Activated CD8-positive, alpha-beta memory T cell treated with anti-CD3 and anti-CD28 coated beads for 4 hours (primary cell): ENCODE measurements around the gene CNDP2.
"Not testable (repeated sequence)": the region's sequence is repeated elsewhere in the genome, so short reads cannot be mapped to it uniquely, and the experiment has no call there.

Source experiments
- DNase-seq, 2 donors: peaks; one replicate each; pipeline ENCODE4 v3.0.0-alpha.2; 2020; ENCODE audit warnings: low read depth in 2 of 2

Gene CNDP2

GRCh38 chr18:74500372-74500771 is 4.2 kb downstream of the CNDP2 start:
- DNase-seq, result no peak

- not testable (repeated sequence) for DNase-seq
Observed at GRCh38 chr18:74500774-74501173, 4.6 kb downstream of the CNDP2 start.

- DNase-seq, result no peak
Observed at GRCh38 chr18:74501386-74501785, 5.2 kb downstream of the CNDP2 start.

- DNase-seq, result no peak
Observed at GRCh38 chr18:74503137-74503536, 7.0 kb downstream of the CNDP2 start.

GRCh38 chr18:74505776-74506175 is 9.6 kb downstream of the CNDP2 start:
- DNase-seq, result no peak

GRCh38 chr18:74506448-74507084 is 10.4 kb downstream of the CNDP2 start:
- DNase-seq, result no peak

GRCh38 chr18:74507097-74507881 is 11.1 kb downstream of the CNDP2 start:
- DNase-seq, result no peak

GRCh38 chr18:74507927-74508326 is 11.8 kb downstream of the CNDP2 start:
- no peak for DNase-seq

GRCh38 chr18:74508366-74508765 is 12.2 kb downstream of the CNDP2 start:
- no peak for DNase-seq

- no peak for DNase-seq
Observed at GRCh38 chr18:74508821-74509225, 12.7 kb downstream of the CNDP2 start.

- no peak for DNase-seq
Observed at GRCh38 chr18:74509856-74510769, 13.9 kb downstream of the CNDP2 start.

- no peak for DNase-seq
Observed at GRCh38 chr18:74510770-74511095, 14.6 kb downstream of the CNDP2 start.

- DNase-seq, result no peak
Observed at GRCh38 chr18:74511823-74512222, 15.7 kb downstream of the CNDP2 start.

- DNase-seq, result no peak
Observed at GRCh38 chr18:74512321-74513053, 16.3 kb downstream of the CNDP2 start.

- no peak for DNase-seq
Observed at GRCh38 chr18:74513149-74513882, 17.2 kb downstream of the CNDP2 start.

GRCh38 chr18:74513883-74514205 is 17.7 kb downstream of the CNDP2 start:
- no peak for DNase-seq

- DNase-seq, result no peak
Observed at GRCh38 chr18:74514860-74515495, 18.8 kb downstream of the CNDP2 start.

GRCh38 chr18:74515620-74516231 is 19.6 kb downstream of the CNDP2 start:
- no peak for DNase-seq

- DNase-seq, result no peak
Observed at GRCh38 chr18:74516271-74517235, 20.4 kb downstream of the CNDP2 start.
